Measurements from ENCODE around the gene HOXA9.

HOXA9 gene

DNA sequence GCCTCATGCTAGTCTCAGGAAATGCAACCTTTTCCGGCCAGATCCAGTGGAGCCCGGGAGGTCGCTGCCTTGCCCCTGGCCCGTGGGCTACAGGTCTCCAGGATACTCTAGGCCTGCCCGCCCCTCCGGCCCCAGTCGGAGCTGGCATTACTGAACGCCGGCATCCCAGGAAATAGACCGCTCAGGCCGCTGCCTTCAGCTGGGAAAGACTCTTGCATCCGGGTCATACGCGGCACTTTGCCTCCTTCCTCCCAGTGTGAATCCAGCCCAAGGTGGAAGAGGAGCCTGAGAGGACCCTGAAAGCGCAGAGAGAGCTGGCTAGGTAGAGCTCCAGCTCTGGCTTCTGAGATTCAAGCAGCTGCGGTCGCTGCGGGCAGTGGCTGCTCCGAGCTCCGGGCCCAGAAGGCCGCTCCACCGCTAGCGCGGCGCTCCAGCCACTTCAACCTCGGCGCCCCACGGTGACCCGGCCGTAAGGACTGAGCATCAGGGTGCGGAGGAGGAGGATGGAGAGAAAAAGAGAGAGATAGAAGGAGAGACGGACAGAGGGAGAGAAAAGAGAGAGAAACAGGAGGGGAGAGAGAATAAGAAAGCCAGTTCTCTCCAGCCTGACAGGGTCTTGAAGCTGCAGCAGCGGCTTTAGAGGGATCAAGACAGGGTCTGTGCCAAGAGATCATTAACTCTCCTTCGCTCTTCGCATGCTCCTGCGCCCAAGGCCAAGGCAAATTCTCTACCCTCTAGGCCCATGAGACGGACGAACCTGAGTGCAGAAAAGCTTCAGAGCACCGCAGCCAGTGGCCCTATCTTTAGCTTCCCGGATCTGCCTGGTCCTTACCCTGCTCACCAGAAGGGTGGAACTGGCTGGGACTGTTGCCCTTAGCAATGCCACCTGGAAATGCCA, 10.5 kb upstream of the HOXA9 start:
- no peak for DNase-seq

DNA sequence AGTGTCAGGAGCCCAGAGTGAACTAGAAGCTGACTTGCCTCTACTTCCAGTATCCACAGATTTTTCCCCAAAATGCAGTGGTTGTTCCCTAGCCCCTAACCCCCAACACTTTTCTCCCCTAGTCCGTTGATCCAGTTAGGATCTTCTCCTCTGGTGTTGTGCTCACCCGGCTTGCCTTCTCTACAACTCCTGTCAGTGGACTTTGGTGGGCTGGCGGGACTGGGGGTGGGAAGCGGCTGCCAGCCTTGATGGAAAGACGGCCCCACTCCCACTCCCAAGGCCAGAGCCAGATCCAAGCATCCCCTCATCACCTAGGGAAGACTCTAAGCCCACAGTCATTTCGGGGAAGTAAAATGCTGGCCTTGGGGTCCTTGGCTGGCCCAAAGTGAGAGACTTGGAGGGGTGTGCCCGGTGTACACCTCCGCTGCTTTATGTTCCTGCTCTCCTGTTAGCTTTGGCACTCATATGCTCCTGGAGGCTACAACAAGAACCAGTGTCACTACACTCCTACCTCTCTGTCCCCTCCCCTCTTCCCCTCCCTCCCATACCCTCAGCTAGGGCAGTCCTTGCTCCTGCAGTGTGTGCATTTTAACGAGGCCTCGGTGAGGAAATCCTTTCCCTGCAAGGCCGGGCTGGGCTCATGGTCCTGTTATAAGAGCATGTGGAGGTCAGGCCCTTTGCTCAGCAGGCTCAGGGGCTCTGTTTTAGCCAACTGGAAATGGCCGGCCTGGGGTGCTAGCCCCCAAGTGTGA, 9.7 kb upstream of the HOXA9 start:
- peak in 2 of 3 experiments; percentile 24 to 56 for DNase-seq

DNA sequence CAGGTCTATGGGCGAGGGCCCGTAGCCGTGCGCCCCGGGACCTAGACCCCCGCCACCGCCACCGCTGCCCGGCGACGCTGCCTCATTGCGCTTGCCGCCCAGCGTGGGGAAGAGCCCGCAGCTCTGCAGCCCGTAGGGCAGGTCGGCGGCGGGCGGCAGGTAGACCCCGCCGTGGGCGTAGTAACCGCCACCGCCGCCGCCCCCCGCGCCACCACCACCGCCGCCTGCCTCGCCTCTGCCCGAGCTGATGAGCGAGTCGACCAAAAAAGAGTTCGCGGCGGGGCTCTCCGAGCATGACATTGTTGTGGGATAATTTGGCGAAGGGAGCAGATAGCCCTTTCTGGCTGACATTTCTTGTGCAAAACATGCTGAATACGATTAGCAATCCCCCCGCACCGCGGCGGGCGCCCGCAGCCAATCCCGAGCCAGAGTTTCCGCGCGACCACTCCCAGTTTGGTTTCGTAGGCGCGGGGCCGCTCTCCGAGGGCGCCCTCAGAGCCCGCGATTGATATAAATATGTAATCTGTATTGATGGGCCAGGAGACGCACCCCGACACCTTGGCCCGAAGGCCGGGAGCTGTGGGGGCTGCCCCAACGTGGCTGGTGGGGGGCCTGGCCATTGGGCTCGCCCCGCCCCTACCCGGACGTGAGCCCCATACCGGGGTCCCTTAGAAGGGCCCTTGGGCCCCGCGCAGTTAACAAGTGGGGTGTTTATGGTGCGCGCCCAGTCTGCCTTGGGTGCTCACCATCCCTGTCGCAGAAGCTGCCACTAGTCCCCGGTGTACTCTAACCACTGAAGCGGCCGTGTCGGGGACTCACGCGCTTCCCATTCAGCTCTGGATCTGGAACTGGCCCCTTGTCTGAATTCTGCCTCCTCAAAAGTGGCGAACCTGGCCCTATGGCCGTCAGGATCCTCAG, 8.9 kb upstream of the HOXA9 start, which contains the start of gene HOXA10:
Gene HOXA10, minus strand, starts transcription at position 365 of the 918 bp plus-strand sequence. Its CDS starts 14 bp downstream, at position 351.
- peak; percentile 83 to 91 (median 84) for DNase-seq

DNA sequence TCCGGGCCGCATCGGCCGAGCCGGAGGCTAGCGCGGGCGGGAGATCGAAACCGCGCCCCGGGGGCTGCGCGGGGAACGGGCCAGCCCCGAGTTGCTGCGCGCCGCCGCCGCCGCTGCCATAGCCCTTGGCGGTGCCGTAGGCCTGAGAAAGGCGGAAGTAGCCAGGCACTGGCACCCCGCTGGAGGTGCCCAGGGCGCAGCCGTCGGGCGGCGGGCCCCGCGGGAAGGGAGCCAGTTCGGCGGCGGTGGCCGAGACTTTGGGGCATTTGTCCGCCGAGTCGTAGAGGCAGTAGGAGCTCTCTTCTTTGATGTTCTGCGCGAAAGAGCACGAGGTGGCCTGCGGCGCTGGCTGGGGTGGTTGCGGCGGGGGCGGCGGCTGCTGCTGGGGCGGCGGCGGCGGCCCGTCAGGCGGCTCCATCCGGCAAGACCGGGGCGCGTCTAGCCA, 8.2 kb upstream of the HOXA9 start:
- DNase-seq = peak; percentile 27 to 96 (median 88)

DNA sequence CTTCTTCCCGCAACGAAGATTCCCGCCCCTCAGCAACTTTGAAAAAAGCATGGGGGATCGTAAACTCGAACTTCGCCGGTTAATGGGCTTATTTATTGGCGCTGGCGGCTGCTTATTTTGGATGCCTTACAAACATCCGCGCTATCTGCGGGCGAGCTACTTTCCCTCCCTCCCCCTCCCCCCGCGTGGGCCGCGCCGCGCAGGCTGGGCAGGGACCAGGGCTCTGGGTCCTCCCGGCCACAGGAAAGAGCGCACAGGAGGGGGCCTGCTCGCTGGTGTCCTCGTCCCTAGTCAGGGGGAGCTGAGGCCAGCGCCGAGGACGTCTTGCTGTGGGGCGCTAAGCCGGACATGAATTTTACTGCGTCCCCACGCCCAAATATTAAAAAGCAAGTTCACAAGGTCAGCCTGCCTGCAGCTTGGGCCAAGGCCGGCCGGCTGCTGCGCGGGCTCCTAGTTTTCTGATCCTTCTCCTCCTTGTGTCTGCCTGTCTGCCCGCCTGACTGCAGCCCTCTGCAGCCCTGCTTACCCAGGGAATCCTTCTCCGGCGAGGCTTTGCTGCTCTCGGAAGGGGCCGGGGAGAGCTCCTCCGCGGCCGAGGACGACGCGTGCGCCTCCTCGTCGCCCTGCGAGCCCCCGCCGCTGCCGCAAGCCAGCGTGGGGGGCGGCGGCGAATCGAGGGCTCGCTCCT, 7.6 kb upstream of the HOXA9 start:
- DNase-seq = peak; percentile 42 to 96 (median 89)

DNA sequence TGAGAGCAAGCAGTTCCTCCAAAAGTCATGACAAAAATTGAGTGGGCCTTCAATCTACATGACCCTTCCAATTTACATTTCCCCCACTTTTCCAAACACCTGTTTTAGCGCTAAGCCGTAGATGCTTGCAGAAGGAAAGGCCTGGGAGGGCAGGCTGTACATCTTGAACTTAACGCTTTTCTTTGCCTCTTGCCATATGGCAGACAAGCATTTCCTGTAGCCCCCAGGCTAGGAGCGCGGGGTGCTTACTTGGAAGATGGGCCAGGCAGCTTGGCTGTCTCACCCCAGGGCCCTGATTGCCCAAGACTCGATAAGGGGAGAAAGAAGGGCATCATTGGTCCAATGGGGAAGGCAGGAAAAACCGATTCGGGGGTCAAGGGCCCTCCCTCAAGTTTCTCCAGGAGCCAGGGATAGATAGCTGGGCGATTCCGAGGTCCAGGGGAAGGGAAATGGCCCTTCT, 7.0 kb upstream of the HOXA9 start:
- DNase-seq = peak in 2 of 3 experiments; percentile 76 to 80

DNA sequence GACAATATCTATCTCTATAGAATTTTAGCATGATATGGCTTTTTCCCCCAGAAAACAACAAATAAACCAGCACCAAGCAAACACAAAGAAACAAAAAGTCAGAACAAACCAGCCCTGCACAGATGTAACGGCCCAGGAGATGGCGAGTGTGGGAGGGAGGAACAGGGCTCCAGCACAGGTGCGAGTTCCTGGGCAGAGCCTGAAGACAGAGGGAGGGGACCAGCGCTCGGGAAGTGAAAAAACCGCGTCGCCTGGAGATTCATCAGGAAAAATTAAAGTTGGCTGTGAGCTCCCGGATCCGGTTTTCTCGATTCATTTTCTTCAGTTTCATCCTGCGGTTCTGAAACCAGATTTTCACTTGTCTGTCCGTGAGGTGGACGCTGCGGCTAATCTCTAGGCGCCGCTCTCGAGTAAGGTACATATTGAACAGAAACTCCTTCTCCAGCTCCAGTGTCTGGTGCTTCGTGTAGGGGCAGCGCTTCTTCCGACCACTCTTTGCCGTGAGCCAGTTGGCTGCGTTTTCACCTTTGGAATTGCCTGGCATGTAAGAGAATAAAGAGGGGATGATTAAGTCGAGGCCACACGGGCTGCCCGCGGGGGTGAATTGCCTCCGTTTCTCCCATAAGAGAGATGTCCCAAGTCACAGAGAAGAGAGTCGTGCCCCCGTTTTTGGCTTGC, 6.4 kb upstream of the HOXA9 start:
- DNase-seq = peak; percentile 58 to 83 (median 74)

DNA sequence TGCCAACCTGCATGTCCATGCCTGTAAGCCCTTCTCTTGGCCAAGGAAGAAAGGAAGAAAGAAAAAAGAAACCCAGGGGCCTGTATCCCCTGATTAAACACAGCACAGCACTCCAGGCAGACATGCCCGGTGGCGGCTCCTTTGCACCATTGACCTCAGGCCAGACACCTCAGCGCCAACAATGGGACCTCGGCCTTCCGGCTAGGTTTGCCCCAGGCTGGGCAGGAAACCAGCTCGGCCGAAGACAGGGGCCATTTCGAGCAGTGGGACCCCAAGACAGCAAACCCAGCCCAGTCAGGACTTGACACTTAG, 5.9 kb upstream of the HOXA9 start:
- peak; percentile 53 to 70 (median 55) for DNase-seq

DNA sequence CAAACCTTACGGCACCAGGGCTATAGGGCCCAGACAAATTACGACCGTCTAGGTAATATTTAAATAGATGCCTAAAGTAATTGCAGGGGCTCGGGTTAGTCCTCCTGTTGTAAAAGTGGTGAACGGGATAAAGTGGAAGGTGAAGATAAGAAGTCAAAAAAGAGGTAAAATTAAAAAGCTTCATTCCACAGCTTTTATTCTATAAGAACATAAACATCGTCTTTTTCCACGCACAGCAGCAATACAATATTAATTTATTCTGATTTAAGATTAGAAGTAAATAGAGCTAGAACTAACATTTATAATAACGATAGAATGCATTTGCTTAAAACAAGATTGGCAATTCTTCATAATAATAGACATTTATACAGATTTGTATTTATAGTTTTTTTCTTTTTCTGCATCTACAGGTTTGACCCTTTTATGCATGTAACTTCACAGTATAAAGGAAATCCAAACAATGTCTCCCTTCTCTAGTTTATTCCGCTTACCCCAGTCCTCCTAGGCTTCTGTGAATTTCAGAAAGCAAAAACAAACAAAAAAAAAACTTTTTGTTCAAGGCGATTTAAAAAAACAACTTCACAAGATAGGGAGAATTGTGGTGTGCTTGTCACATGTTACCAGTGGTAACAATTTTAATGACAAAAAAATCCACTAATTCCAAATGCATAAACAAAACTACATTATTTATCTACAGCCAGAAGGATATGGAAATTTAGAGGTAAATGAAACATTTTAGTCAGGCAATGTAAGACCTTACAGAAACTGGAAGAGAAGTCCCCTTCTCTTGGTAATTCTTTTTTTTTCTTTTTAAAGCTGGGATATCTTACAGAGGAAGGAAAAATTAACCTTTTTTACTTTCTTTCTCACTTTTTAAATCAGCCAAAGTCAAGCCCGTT, 5.3 kb upstream of the HOXA9 start:
- DNase-seq = peak in 2 of 3 experiments; percentile 46 to 55

DNA sequence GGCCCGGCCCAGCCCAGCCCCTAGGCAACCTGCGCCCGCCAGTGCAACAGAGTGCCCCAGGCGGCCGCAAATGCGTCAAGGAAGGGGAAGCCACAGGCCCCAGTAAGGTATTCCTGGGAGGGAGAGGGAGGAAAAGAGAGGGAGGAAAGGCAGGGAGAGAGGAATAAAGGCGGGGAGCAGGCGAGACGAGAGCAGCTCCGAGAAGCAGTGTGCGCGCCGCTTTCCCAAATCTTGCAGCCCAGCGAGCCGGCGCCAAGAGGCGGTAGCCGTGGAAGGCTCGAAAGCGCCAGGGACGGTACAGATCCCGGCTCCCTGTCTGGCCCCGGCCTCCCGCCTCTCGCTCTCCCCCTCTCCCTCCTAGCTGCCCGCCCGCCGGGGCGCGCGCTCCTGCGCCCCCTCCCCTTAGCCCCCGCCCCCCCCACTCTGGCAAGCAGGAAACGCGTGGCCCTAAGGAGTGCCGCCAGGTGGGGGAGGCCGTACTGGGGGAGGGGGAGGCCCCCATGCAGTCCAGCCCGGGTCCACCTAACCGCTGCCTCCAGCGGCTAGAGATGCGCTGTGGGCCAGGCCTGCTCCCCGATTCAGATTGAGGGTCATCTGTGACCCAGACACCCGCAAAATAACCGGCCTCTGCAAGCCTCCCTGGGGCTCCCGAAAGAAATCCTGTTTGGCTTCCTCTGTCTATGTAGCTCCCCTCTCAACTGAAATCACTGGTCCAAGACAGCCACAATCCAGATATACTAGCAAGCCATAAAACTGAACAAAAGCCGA, 4.5 kb upstream of the HOXA9 start:
- DNase-seq = peak; percentile 71 to 82 (median 80)

DNA sequence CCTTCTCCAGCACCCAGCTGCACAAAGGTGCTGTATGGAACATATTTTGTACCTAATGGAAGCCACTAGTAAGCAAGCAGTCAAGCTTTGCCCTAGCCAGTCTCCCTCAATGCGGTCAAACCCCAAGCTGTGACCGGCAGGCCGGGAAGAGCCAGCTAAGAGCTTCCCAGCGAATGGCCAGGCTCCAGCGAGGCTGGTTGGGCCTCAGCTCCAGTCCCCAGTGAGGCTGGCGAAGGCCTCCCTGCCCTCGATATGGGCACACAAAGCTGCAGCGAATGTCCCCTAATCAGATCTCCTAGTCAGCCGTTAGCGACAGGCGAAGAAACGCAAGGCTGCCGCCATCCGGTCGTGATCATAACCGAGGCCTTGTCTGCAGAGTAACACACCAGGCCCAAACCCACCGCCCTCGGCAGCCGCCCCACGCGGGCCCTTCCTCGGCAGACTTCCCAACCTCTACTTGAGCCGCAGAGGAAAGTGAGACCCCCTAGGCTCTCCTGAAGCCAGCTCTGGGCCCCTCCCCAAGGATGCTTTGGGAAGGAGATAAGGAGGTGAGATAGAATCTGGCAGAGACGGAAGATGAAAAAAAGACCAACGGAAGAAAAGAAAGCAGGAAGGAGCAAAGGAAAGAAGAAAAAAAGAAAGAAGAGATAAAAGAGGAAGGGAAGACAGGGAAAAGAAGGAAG, 3.1 kb upstream of the HOXA9 start:
- DNase-seq = peak; percentile 33 to 68 (median 66)

DNA sequence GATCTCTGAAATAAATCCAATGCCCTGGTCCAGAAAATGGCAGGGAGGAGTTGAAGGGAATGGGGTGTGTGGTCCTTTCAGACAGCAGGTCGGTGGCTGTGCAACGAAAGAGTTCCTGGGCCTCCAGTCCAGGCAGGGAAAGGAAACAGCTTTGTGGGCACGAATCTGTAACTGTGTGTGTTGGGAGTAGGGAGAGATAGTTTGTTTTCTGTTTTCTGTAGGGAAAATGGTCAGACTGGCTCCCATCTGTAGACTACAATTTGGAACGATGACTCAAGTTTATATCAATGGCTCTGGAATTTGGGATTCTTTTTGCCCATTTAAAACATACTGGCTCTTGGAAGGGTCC, 2.6 kb upstream of the HOXA9 start:
- peak in 1 of 3 experiments; percentile 37 for DNase-seq

DNA sequence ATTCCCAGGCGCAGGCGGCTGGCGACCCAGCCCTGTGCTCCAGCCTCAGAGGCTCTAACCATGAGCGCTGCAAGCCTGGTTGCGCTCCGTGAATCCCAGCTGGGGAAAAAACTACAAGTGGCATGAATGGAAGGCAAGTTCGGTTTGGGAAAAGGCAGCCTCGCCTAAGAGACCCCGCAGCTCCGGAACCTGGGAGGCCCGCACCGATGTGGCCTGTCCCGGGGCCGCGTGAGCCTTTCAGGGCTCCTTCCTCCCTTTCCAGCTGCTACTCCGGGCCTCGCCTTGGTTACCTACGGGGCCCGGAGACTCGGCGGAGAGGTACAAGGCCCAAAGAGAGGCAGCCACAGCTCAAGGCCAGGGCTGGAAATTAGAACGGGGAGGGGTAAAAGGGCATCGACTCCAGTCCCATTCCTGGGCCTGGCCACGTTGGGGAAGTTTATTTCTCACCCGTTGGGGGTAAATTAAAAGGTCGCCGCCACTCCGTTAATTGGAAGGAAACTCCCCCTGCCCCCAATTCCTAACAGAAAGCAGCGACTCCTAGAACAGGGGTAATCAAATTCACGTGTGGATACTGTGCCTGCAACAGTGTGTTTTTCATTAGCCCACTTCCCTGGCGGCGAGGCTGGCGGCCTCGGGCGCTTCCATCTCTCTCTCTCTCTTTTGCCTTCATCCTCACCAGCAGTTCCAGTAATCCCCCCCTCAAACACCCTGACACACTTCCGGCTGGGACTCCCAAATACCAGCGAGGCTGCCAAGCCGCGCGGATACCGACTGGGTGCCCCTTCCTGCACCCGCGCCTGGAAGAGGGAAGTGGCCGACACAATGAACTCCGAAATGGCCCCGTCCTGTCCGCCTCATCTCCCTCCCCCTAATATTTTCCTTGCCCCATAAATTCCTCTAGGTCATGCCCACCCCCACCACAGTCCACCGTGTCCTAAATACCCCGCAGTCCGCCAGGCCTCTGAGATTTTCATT, 1.5 kb upstream of the HOXA9 start:
- no peak for DNase-seq

DNA sequence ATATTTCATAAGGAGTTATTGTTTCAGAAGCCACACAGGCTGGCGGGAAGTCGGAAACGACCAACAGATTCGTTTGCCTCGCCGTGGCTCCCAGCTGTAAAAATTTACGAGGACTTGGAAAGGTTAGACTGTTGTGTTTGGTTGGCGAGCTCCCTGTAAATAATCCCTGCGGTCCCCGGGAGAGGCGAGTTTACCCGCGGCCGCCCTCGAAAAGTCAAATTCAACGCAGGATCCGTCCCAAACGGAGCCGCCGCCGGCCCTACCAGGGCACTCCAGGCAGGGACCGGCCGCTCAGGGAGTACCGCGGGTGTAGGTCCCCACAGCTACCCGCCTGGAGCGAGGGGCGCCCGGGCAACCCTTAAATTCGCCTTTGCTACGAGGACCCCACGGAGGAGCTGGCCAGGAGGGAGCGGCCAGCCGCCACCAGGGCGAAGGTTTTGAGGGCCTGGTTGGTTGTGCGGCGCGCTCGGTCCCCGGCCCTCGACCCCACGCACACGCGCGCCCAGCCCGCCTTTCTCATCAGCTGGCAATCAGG, 726 bp upstream of the HOXA9 start:
- no peak for DNase-seq

DNA sequence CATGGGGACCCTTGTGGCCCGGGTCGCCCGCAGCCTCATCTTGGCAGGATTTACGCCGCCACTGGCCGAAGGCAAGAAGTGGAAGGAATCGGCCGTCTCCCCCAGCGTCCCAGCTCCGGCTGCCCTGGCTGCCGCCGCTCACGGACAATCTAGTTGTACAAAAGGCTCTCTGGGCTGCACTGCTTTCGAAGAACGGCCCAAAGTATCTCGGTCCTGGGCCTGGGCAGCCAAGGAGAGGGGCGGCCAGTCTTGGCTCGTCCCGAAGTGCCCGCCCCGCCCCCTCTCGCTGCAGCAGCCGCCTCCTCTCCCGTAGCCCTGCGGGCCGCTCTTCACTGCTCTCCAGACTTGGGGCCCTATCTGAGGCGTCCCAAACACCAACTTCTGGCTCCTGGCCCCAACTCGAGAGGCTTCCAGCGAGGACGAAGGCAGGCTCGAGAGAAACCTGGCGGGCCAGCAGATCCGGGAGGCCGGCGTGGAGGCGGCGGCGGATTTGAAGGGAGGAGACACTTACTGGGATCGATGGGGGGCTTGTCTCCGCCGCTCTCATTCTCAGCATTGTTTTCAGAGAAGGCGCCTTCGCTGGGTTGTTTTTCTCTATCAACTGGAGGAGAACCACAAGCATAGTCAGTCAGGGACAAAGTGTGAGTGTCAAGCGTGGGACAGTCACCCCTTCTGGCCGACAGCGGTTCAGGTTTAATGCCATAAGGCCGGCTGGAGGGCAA, 809 bp downstream of the HOXA9 start:
- DNase-seq = no peak

DNA sequence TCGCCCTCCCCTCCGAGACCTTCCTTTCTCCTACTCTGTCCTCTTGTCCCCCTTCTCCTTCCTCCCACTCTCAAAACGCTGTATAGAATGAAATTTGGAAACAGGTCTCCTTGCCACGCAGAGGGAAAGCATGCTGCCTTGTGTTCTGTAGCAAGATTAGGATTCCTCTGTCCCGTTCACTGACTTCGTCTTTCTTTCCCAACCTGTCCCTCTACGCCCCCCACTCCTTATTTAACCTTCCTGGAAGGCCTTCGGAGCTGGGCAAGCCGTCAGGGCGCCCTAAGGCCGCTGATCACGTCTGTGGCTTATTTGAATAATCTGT, 1.3 kb downstream of the HOXA9 start:
- DNase-seq = no peak

Data from NCI-H1417 (cell line).